Ascending aorta (tissue), 2 donors: Measurements from ENCODE around the gene ROR1. TPM values are rescaled to one million over a fixed set of nuclear protein-coding genes. Genes with fewer than 3 reads are reported as not detected.
A peak's percentile ranks its signal among the peaks of the same experiment; 100 is the strongest.

Experiments
- DNase-seq, 2 donors: peaks; one replicate each; pipeline ENCODE4 v3.0.0-alpha.2; 2019; ENCODE audit warnings: low spot score in 2 of 2
- H3K27ac ChIP-seq, 2 donors: fragments of 200-600 bp; sonication (generic); one replicate each; pipeline ENCODE4 v1.5.1; 2016 to 2017; ENCODE audit warnings: mild to moderate bottlenecking in 1 of 2
- H3K27me3 ChIP-seq: fragments of 200-600 bp; sonication (generic); one replicate; pipeline ENCODE4 v1.5.1; 2017
- H3K36me3 ChIP-seq, 2 donors: fragments of 200-600 bp; sonication (generic); one replicate each; pipeline ENCODE4 v1.5.1; 2016
- H3K4me1 ChIP-seq, 2 donors: fragments of 200-600 bp; sonication (generic); one replicate each; pipeline ENCODE4 v1.5.1; 2016 to 2017; ENCODE audit warnings: mild to moderate bottlenecking in 1 of 2
- H3K4me3 ChIP-seq, 2 donors: fragments of 200-600 bp; sonication (generic); one replicate each; pipeline ENCODE4 v1.5.1; 2016 to 2017; ENCODE audit warnings: mild to moderate bottlenecking in 1 of 2
- H3K9me3 ChIP-seq, 2 donors: fragments of 200-600 bp; sonication (generic); one replicate each; pipeline ENCODE4 v1.5.1; 2016
- intact Hi-C: fragments of 100-400 bp; cut with DNase I; formaldehyde crosslinking; loops from one replicate; pipeline ENCODE4 v1.15.1; 2023
- total RNA-seq: library from RNA; depleted of rRNA; stranded (reverse); fragments of >200 nt; gene quantifications from one replicate; pipeline ENCODE4 v1.1.0, GENCODE V29; 2016
- TF ChIP-seq, protein P1 (sequence below), 3 experiments: fragments of 200-600 bp in 2 of 3; fragments of 450-650 bp in 1 of 3; sonication (generic) in 2 of 3; IDR thresholded peaks; one replicate each; pipeline ENCODE4 v1.5.1; 2016 to 2019; ENCODE audit warnings: antibody characterized with exemption in 3 of 3, mild to moderate bottlenecking in 1 of 3, moderate library complexity in 1 of 3

ROR1 gene
- 115 TPM for total RNA-seq

DNA sequence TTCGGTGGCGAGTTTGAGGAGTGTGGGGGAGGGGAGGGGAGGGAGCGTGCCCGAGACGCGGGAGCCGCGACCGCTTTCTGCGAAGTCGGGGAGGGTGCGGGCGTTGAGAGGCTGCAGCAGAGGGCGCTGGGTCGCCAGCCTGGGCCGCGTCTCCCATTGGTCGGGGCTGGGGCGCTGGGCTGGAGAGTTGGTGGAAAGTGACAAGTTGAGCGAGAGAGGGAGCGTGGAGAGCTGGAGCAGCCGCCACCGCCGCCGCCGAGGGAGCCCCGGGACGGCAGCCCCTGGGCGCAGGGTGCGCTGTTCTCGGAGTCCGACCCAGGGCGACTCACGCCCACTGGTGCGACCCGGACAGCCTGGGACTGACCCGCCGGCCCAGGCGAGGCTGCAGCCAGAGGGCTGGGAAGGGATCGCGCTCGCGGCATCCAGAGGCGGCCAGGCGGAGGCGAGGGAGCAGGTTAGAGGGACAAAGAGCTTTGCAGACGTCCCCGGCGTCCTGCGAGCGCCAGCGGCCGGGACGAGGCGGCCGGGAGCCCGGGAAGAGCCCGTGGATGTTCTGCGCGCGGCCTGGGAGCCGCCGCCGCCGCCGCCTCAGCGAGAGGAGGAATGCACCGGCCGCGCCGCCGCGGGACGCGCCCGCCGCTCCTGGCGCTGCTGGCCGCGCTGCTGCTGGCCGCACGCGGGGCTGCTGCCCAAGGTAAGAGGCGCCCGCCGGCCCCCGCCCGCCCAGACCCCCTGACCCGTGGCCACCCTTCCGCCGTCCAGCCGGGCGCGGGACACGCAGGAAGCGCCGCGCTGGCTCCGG, at the start of gene ROR1:
Gene ROR1 (plus strand): TSS at position 203 of the 802 bp plus-strand sequence.
- Histone ChIP-seq H3K27ac (peak within 1 kb of the TSS; percentile 96 to 99), H3K4me1 (peaks cover 0 to 11% of the 10 kb centered on the region in 2 donors), H3K9me3 (no peaks in the 10 kb centered on the region), H3K4me3 (peak within 1 kb of the TSS; percentile 77 to 92), H3K27me3 (no peaks in the 10 kb centered on the region), H3K36me3 (no peaks in the 10 kb centered on the region)
- TF ChIP-seq, protein P1, sequence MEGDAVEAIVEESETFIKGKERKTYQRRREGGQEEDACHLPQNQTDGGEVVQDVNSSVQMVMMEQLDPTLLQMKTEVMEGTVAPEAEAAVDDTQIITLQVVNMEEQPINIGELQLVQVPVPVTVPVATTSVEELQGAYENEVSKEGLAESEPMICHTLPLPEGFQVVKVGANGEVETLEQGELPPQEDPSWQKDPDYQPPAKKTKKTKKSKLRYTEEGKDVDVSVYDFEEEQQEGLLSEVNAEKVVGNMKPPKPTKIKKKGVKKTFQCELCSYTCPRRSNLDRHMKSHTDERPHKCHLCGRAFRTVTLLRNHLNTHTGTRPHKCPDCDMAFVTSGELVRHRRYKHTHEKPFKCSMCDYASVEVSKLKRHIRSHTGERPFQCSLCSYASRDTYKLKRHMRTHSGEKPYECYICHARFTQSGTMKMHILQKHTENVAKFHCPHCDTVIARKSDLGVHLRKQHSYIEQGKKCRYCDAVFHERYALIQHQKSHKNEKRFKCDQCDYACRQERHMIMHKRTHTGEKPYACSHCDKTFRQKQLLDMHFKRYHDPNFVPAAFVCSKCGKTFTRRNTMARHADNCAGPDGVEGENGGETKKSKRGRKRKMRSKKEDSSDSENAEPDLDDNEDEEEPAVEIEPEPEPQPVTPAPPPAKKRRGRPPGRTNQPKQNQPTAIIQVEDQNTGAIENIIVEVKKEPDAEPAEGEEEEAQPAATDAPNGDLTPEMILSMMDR (IDR thresholded peaks at IDR 0.05), result peak; percentile 80 to 87 (median 84)
- DNase-seq, result peak; percentile 52 to 95
- intact Hi-C loops, result loop anchor here (1.0 to 2.0 kb wide), 7 partner anchors 41 to 469 kb away; no protein-coding TSS in a partner anchor

DNA sequence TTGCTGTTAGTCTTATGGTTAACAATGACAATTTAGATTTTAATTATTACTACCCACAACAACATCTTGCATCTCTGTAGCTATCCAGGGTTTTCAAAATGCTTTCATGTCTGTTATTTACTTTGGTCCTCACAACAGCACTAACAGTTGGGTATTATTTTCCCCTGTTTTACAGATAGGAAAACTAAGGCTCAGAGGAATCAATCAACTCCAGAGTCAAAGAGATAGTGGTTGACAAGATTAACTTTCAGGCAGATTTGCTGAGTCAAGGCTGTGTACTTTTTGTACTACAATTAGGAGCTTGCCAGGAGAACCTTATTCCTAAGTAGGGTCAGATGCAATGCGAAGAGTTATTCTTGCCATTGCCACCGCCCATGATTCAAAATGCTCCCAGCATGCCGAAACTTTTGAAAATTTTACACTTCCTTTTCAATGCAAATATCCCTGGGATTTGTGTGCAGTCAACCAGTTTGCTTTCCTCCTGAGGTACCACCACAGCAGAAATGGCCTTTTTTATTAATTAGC, 49.4 kb upstream of the ROR1 start:
- Histone ChIP-seq H3K9me3 (no peaks in the 10 kb centered on the region), H3K36me3 (no peaks in the 10 kb centered on the region), H3K27ac (no peak overlapping the region), H3K27me3 (no peaks in the 10 kb centered on the region), H3K4me3 (no peak overlapping the region), H3K4me1 (no peaks in the 10 kb centered on the region)
- intact Hi-C loops, result no loop called here
- no peak for DNase-seq
- TF ChIP-seq, protein P1 (IDR thresholded peaks at IDR 0.05), result no peak

DNA sequence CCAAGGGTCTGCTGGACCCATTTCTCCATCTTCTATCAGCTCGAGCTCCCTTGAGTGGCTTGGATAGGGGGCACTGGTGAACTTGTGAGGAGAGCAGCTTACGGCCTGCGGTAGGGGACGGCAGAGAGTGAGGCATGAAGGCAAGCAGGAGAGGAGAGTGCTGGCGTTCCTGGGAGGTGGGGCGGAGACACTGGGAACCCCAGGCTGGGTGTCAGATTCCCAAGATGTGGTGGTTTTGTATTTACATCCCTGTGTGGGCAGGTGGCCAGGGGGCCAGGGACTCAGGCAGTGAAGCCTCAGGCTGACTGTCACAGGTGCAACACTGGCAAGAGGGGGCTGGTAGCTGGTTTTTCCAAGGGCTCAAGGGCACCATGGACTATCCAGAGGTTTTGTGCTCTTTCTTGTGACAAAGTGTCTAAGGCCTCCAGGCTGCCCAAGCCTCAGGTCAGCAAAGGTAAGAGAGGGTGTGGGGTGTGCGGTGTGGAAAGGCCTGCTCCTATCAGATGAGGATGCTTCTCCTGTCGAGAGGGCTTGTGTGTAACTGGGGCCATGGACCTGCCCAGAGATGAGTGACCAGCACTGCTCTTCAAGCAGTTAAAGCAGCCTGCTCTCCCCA, 45.1 kb upstream of the ROR1 start:
- Histone ChIP-seq H3K4me3 (no peak overlapping the region), H3K27me3 (no peaks in the 10 kb centered on the region), H3K4me1 (peaks cover 0 to 4% of the 10 kb centered on the region in 2 donors), H3K27ac (no peak overlapping the region), H3K9me3 (no peaks in the 10 kb centered on the region), H3K36me3 (no peaks in the 10 kb centered on the region)
- intact Hi-C loops, result no loop called here
- TF ChIP-seq, protein P1 (IDR thresholded peaks at IDR 0.05), result no peak
- no peak for DNase-seq

DNA sequence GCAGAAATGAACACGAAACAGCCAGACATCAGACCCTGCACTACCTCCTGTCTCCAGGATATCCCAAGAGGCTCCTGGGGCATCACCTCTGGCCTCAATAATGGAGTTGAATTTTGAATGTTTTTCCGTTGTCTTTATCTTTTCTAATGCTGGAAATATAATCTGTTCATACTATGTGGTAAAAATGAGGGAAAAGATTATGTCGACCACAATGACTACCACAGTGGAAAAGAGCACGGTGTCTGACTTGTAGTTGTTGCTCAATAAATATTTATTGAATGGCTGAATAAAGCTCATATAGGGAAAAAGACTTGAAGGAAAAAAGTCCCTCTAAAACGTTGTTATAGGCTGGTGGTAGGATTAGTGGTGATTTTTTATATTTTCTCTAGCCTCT, 44.6 kb upstream of the ROR1 start:
- H3K27me3 ChIP-seq, result no peaks in the 10 kb centered on the region
- DNase-seq, result no peak
- peaks cover 0 to 4% of the 10 kb centered on the region in 2 donors for H3K4me1 ChIP-seq
- no peak overlapping the region for H3K27ac ChIP-seq
- no peak overlapping the region for H3K4me3 ChIP-seq
- intact Hi-C loops, result no loop called here
- H3K9me3 ChIP-seq, result no peaks in the 10 kb centered on the region
- H3K36me3 ChIP-seq, result no peaks in the 10 kb centered on the region
- TF ChIP-seq, protein P1 (IDR thresholded peaks at IDR 0.05), result no peak

DNA sequence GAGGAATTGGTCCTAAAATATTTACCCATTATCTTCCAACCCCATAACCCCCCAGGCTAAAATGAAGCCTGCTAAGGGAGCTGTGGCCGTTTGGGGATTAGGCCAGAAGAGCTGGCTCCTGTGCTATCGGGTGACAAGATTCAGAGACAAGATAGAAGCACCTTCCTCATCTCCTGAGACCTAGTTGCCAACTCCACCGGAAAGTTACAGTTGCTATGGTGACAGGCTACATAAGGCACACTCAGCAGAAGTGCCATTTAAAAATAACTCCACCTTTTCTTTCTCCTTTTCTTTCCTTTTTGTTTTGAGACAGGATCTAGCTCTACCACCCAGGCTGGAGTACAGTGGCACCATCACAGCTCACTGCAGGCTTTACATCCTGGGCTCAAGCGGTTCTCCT, 43.6 kb upstream of the ROR1 start:
- TF ChIP-seq, protein P1 (IDR thresholded peaks at IDR 0.05), result no peak
- Histone ChIP-seq H3K36me3 (no peaks in the 10 kb centered on the region), H3K4me3 (no peak overlapping the region), H3K27me3 (no peaks in the 10 kb centered on the region), H3K9me3 (no peaks in the 10 kb centered on the region), H3K27ac (no peak overlapping the region), H3K4me1 (peaks cover 0 to 4% of the 10 kb centered on the region in 2 donors)
- no peak for DNase-seq
- intact Hi-C loops, result no loop called here
